HT-29 (cell line): ENCODE results near the gene ZNF140. TPM values are rescaled to one million over a fixed set of nuclear protein-coding genes. Genes with fewer than 3 reads are reported as not detected.
A peak's percentile ranks its signal among the peaks of the same experiment; 100 is the strongest.

ENCODE experiments used
- DNase-seq: peaks from one replicate; pipeline ENCODE4 v3.0.0-alpha.2; 2015; ENCODE audit warnings: low spot score
- total RNA-seq: library from RNA; depleted of rRNA; stranded (reverse); fragments of >200 nt; shearing (Covaris generic); gene quantifications from 2 replicates; pipeline ENCODE4 v1.2.3, GENCODE V29; 2014; rRNA removed

The ZNF140 gene
- 9.8 and 15.1 TPM in 2 replicates for total RNA-seq

- DNase-seq, result peak; percentile 95
Measured at GRCh38 chr12:133080368-133081158, at the start of gene ZNF140. Gene ZNF140, plus strand, starts transcription at chr12:133080923. Its CDS starts 398 bp downstream, at chr12:133081321.

GRCh38 chr12:133037207-133038005 lies 43.3 kb upstream of the ZNF140 start, which contains the start of gene ZNF84:
Gene ZNF84, plus strand, starts transcription at chr12:133037509. Its CDS starts 3,959 bp downstream, at chr12:133041468.
- peak; percentile 97 for DNase-seq

DNA sequence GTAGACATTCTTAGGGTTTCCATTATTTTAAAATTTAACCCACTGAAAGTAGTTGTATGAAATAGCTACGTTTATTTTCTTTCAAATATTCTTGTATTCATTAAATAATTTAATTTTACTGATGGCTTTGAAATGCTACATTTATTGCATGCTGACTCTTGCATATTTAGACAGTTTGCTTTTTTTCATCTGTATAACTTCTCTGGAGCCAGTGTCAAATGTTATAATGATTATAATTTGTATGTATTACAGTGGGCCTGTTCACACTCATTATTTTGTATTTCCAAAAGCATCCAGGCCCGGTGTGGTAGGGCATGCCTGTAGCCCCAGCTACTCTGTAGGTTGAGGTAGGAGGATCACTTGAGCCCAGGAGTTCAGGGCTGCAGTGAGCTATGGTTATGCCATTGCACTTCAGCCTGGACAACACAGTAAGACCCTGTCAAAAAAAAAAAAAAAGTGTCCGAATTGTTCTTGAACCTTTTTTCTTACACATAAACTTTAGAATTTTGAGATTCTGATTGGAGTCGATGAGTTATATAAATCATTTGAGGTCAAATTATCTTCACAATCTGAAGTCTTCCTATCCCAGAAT lies 42.5 kb upstream of the ZNF140 start:
- no peak for DNase-seq

DNA sequence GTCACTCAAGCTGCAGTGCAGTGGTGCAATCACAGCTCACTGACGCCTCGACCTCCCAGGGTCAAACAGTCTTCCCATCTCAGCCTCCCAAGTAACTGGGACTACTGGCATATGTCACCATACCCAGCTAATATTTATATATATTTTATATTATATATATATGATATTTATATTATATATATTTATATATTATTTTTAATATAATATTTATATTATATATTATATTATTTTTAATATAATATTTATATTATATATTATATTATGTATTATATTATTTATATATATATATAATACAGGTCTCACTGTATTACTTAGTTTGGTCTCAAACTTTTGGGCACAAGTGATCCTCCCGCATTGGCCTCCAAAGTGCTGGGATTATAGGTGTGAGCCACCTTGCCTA lies 34.0 kb upstream of the ZNF140 start:
- no peak for DNase-seq

GRCh38 chr12:133057446-133057845 lies 23.3 kb upstream of the ZNF140 start:
- DNase-seq, result no peak

DNA sequence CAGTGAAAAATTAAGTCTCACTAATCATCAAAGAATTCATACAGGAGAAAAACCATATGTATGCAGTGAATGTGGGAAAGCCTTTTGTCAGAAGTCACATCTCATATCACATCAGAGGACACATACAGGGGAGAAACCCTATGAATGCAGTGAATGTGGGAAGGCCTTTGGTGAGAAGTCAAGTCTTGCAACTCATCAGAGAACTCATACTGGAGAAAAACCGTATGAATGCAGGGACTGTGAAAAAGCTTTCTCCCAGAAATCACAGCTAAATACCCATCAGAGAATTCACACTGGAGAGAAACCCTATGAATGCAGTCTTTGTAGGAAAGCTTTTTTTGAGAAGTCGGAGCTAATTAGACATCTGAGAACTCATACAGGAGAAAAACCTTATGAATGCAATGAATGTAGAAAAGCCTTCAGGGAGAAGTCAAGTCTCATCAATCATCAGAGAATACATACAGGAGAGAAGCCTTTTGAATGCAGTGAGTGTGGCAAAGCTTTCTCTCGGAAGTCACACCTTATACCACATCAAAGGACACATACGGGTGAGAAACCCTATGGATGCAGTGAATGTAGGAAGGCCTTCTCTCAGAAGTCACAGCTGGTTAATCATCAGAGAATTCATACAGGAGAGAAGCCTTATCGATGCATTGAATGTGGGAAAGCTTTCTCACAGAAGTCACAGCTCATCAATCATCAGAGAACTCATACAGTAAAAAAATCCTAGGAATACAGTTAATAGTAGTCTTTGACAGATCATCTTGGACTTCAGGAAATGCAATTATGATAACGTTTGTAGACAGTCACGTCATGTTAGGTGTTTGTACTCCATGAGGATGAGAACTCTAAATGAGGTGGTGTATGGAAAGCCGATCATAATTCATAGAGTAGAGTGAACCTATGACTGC lies 22.3 kb upstream of the ZNF140 start:
- peak; percentile 38 for DNase-seq

GRCh38 chr12:133061954-133062353 lies 18.8 kb upstream of the ZNF140 start:
- no peak for DNase-seq

GRCh38 chr12:133063556-133063955 lies 17.2 kb upstream of the ZNF140 start:
- no peak for DNase-seq

GRCh38 chr12:133073836-133074235 lies 6.9 kb upstream of the ZNF140 start:
- no peak for DNase-seq

DNA sequence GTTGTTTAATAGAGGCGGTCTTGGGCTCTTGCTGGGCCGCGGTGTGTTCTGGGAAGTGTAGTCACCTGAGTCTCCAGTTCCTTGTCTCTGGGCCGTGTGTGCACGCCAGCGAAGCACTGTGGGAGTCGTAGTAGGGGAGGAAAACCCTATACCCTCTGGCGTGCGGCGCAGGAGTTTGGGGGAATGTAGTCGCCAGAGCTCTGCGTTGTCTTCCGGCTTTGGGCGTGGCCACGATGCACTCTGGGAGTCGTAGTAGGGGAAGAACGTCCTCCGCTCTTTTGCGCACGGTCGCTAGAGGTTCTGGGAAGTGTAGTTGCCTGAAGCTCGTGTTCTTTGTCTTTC lies 726 bp upstream of the ZNF140 start:
- peak; percentile 98 for DNase-seq

GRCh38 chr12:133081159-133081780 lies 547 bp downstream of the ZNF140 start:
- DNase-seq, result no peak

GRCh38 chr12:133083345-133083744 lies 2.6 kb downstream of the ZNF140 start:
- no peak for DNase-seq

DNA sequence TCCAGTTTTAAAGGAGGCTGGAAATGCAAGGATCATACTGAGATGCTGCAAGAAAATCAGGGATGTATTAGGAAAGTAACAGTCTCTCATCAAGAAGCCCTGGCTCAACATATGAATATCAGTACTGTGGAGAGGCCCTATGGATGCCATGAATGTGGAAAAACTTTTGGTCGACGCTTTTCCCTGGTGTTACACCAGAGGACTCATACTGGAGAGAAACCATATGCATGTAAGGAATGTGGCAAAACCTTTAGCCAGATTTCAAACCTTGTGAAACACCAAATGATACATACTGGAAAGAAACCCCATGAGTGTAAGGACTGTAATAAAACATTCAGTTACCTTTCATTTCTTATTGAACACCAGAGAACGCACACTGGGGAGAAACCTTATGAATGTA lies 24.9 kb downstream of the ZNF140 start:
- DNase-seq, result no peak

- DNase-seq, result no peak
Measured at GRCh38 chr12:133106253-133106652, 25.5 kb downstream of the ZNF140 start.

- no peak for DNase-seq
Measured at GRCh38 chr12:133107121-133107520, 26.4 kb downstream of the ZNF140 start.

- DNase-seq, result no peak
Measured at GRCh38 chr12:133108150-133108549, 27.4 kb downstream of the ZNF140 start.

DNA sequence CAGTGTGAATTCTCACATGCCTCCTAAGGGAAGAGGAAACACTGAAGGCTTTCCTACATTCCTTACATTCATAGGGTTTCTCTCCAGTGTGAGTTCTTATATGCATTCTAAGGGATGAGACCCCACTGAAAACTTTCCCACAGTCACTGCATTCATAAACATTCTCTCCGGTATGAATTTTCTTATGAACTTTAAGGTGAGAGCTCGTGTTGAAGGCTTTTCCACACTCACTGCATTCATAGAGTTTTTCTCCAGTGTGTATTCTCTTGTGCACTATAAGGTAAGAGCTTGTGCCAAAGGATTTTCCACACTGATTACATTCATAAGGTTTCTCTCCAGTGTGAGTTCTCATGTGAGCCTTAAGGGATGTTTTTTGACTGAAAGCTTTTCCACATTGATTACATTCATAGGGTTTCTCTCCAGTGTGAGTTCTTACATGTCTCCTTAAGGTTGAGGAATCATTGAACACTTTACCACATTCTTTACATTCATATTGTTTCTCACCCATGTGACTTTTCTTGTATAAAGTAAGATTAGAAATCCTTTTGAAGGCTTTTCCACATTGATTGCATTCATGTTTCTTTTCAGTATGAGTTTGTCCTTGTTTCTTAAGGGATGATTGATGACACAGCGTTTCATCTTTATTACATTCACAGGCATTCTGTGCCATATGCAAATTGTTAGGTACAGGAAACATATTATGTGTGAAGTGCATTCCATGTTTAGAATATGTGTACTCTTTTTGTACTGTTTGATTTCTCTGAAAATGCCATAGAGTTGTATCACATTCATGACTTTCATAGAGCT lies 39.9 kb downstream of the ZNF140 start:
- peak; percentile 11 for DNase-seq

DNA sequence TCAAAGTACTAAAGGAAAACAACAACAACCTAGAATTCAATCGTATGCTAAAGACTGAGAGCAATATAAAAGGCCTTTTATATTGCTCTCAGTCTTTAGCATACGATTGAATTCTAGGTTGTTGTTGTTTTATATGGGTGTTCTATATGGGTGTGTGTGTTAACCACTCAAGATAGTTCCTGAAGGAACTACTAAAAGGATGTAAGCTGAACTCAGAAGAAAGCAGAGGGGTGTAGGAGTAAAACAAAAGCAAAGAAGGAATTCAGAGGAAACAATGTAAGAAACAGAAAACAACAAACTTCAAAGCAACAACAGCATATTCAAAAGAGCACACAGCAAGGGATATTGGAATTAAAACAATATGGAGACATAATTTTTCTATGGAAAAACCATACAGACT lies 44.0 kb downstream of the ZNF140 start:
- no peak for DNase-seq

- DNase-seq, result peak; percentile 44
Measured at GRCh38 chr12:133129368-133130037, 48.8 kb downstream of the ZNF140 start.
